Endothelial cell of umbilical vein (primary cell): ENCODE results near the gene HUNK. TPM values are rescaled to one million over a fixed set of nuclear protein-coding genes. Genes with fewer than 3 reads are reported as not detected.

ENCODE experiments used
- BruUV-seq: library from RNA; stranded (reverse); fragments of 400-500 nt; replicated peaks from 2 replicates; lab custom pipeline; 2021; lab: Mats Ljungman, UMichigan
- CTCF ChIA-PET: fragments of 300-600, 350-600 bp; sonication (Branson Sonifier 250); formaldehyde crosslinking; loops from one replicate; lab custom pipeline; 2021; ENCODE audit warnings: antibody characterized with exemption, inconsistent platforms; lab: Charles Lee
- POLR2A ChIA-PET: fragments of 300-600, 350-600 bp; sonication (Branson Sonifier 250); formaldehyde crosslinking; loops from one replicate; lab custom pipeline; 2021; ENCODE audit warnings: antibody characterized with exemption, inconsistent platforms; lab: Charles Lee
- DNase-seq: peaks from one replicate; pipeline ENCODE4 v3.0.0-alpha.2; 2011; ENCODE audit warnings: low read depth, low spot score
- FAIRE-seq: peaks from 2 replicates; lab custom pipeline; 2011; peaks lifted over from hg19 to GRCh38; lab: Jason Lieb, UNC
- H2AFZ ChIP-seq: 2 replicates; pipeline ENCODE4 v1.6.0; 2012; ENCODE audit warnings: low read depth, low read length, control low read depth, inconsistent platforms
- H3K27ac ChIP-seq: 2 replicates; pipeline ENCODE4 v1.5.1; 2011; ENCODE audit warnings: low read depth, mild to moderate bottlenecking, control low read depth, low read length, moderate library complexity; ENCODE audit not compliant: insufficient read depth
- H3K27me3 ChIP-seq, 2 experiments: 2 replicates each; pipeline versions ENCODE4 v1.6.0 to v1.6.1; 2011; ENCODE audit warnings: low read length in 2 of 2, mixed read lengths in 1 of 2; ENCODE audit not compliant: control insufficient read depth in 2 of 2, insufficient read depth in 2 of 2
- H3K36me3 ChIP-seq, 2 experiments: 2 replicates in 1 of 2; 3 replicates in 1 of 2; pipeline ENCODE4 v1.5.1; 2011; ENCODE audit warnings: low read length in 2 of 2, mild to moderate bottlenecking in 1 of 2, moderate library complexity in 1 of 2; ENCODE audit not compliant: control insufficient read depth in 2 of 2, insufficient read depth in 2 of 2; ENCODE audit errors: extremely low read depth in 1 of 2
- H3K4me1 ChIP-seq: 3 replicates; pipeline ENCODE4 v1.5.1; 2011; ENCODE audit warnings: mild to moderate bottlenecking, low read length; ENCODE audit not compliant: control insufficient read depth, insufficient read depth; ENCODE audit errors: extremely low read depth
- H3K4me2 ChIP-seq: 2 replicates; pipeline ENCODE4 v1.6.1; 2011; ENCODE audit warnings: low read length, control low read depth, mixed read lengths; ENCODE audit not compliant: insufficient read depth
- H3K4me3 ChIP-seq, 3 experiments: fragments of 200-600 bp in 1 of 3; sonication (generic), shearing (Covaris generic) in 1 of 3; replicated peaks in 1 of 3; 2 replicates each; pipeline ENCODE4 v1.5.1; 2011 to 2016; ENCODE audit warnings: control low read depth in 3 of 3, low read length in 3 of 3, mild to moderate bottlenecking in 2 of 3, inconsistent platforms in 1 of 3, low read depth in 1 of 3, moderate library complexity in 1 of 3; ENCODE audit not compliant: insufficient read depth in 1 of 3
- H3K79me2 ChIP-seq: 2 replicates; pipeline ENCODE4 v1.6.0; 2012; ENCODE audit warnings: low read length, inconsistent platforms; ENCODE audit not compliant: control insufficient read depth, insufficient read depth
- H3K9ac ChIP-seq: replicated peaks from 2 replicates; pipeline ENCODE3; 2011; ENCODE audit warnings: low read length, control low read depth; ENCODE audit not compliant: insufficient read depth; ENCODE audit errors: extremely low read depth
- H3K9me1 ChIP-seq: replicated peaks from 3 replicates; pipeline ENCODE4 v1.6.0; 2011; ENCODE audit warnings: mild to moderate bottlenecking, low read length; ENCODE audit not compliant: control insufficient read depth, insufficient read depth; ENCODE audit errors: extremely low read depth
- H3K9me3 ChIP-seq: replicated peaks from 2 replicates; pipeline ENCODE4 v1.5.1; 2012; ENCODE audit warnings: low read length, inconsistent platforms; ENCODE audit not compliant: control insufficient read depth, insufficient read depth
- H4K20me1 ChIP-seq: replicated peaks from 2 replicates; pipeline ENCODE3; 2011; ENCODE audit warnings: mild to moderate bottlenecking, low read length; ENCODE audit not compliant: control insufficient read depth, insufficient read depth; ENCODE audit errors: extremely low read depth
- FOS ChIP-seq: IDR thresholded peaks from 2 replicates; pipeline ENCODE4 v1.6.1; 2011; ENCODE audit warnings: mild to moderate bottlenecking, low read length, moderate library complexity, borderline replicate concordance; ENCODE audit not compliant: insufficient read depth
- GATA2 ChIP-seq: IDR thresholded peaks from 2 replicates; pipeline ENCODE4 v1.7.0; 2011; ENCODE audit warnings: low read depth, mild to moderate bottlenecking, moderate library complexity, mixed read lengths, low read length; ENCODE audit not compliant: insufficient read length, insufficient read depth
- JUN ChIP-seq: IDR thresholded peaks from 2 replicates; pipeline ENCODE4 v1.6.1; 2011; ENCODE audit warnings: borderline replicate concordance, low read depth; ENCODE audit not compliant: insufficient read length, insufficient read depth
- MYC ChIP-seq: IDR thresholded peaks from one replicate; pipeline ENCODE4 v1.6.1; 2011; ENCODE audit warnings: mild to moderate bottlenecking, low read depth, low read length
- POLR2A ChIP-seq: IDR thresholded peaks from 2 replicates; pipeline ENCODE4 v1.6.1; 2012; ENCODE audit warnings: low read depth, mild to moderate bottlenecking, control low read depth, low read length
- POLR2AphosphoS5 ChIP-seq: IDR thresholded peaks from 2 replicates; pipeline ENCODE4 v1.6.1; 2012; ENCODE audit warnings: low read depth, mild to moderate bottlenecking, control low read depth, low read length, moderate library complexity; ENCODE audit not compliant: insufficient read depth
- dilution Hi-C: fragments of 300-500 bp; cut with MboI; formaldehyde crosslinking; loops from one replicate; pipeline ENCODE4 v1.15.0; 2019; ENCODE audit warnings: low sequenced_read_pairs; ENCODE audit not compliant: extremely low pct_ligation_motif_present
- intact Hi-C: fragments of 100-400 bp; cut with micrococcal nuclease; formaldehyde crosslinking; loops from one replicate; pipeline ENCODE4 v1.10.0; 2022
- polyA plus RNA-seq, 4 experiments: library from polyadenylated mRNA; depleted of rRNA in 3 of 4; stranded (reverse) in 3 of 4; unstranded in 1 of 4; fragments of >200 nt; gene quantifications; 2 replicates each; pipeline versions ENCODE4 v1.2.1 to v1.2.3, GENCODE V29; 2011 to 2012; ENCODE audit warnings: missing spikeins in 1 of 4
- total RNA-seq: library from RNA; stranded (reverse); gene quantifications from 2 replicates; pipeline ENCODE4 v1.2.3, GENCODE V29; 2021
- TF ChIP-seq, protein P1 (sequence below), 2 donors: IDR thresholded peaks; 1 replicate in 1 of 2; 2 replicates in 1 of 2; pipeline ENCODE4 v1.5.1; 2011; ENCODE audit warnings: low read length in 2 of 2, mild to moderate bottlenecking in 2 of 2, moderate library complexity in 2 of 2, control low read depth in 1 of 2, inconsistent platforms in 1 of 2, low read depth in 1 of 2; ENCODE audit not compliant: insufficient read depth in 1 of 2; ENCODE audit errors: extremely low read depth in 1 of 2
- TF ChIP-seq, protein P2 (sequence below): IDR thresholded peaks from 2 replicates; pipeline ENCODE4 v1.6.1; 2011; ENCODE audit not compliant: insufficient read depth, insufficient read length

HUNK gene
- total and polyA plus RNA-seq, 2 donors (not counting 3 experiments of a cell fraction or from before 2014, with no cell fraction given), result not detected

DNA sequence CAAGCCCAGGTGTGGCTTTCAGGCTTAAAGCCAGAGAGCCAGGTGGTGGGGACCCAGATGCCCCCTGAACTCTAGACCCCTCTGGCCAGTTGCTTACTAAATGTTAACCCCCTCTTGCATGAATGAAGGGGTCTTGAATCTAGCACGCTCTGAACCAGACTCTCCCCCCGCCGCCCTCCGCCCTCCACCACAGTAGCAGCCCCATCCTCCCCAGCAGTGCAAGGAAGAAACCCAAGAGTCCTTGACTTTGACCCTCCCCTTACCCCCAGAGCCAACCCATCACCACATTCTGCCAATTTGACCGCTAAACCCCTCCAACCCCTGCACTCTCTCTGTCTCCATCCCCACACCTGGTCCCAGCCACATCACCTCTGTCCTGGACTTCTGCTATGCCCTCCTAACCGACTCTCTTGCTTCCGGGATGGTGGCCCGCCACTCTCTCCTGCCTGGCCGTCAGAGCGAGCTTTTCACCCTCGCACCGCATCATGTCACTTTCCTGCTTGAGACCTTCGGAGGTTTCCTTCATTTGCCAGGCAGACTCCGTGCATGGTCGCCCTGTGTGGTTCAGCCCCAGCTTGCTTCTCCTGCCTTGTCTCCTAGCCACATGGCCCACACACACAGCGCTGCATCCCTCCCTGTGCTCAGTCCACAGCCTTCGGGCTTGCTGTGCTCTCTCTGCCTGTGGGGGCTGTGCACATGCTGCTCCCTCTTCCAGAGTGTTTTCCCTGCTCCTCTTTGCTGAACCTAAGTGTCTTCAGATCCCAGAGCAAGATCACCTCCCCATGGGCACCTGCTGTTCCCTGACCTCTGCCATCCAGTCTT is 113.4 kb downstream of the HUNK start:
- ChIA-PET CTCF (no interaction called here), POLR2A (no interaction called here)
- Histone ChIP-seq H3K4me1 (no peaks in the 10 kb centered on the region), H3K79me2 (no peaks in the 10 kb centered on the region), H3K9me3 (no peaks in the 10 kb centered on the region), H3K9me1 (no peaks in the 10 kb centered on the region), H3K4me3 (no peak overlapping the region), H4K20me1 (no peaks in the 10 kb centered on the region), H2AFZ (no peak overlapping the region), H3K36me3 (no peaks in the 10 kb centered on the region), H3K27me3 (no peaks in the 10 kb centered on the region), H3K9ac (no peak overlapping the region), H3K4me2 (no peak overlapping the region), H3K27ac (no peak overlapping the region)
- TF ChIP-seq, protein P1, sequence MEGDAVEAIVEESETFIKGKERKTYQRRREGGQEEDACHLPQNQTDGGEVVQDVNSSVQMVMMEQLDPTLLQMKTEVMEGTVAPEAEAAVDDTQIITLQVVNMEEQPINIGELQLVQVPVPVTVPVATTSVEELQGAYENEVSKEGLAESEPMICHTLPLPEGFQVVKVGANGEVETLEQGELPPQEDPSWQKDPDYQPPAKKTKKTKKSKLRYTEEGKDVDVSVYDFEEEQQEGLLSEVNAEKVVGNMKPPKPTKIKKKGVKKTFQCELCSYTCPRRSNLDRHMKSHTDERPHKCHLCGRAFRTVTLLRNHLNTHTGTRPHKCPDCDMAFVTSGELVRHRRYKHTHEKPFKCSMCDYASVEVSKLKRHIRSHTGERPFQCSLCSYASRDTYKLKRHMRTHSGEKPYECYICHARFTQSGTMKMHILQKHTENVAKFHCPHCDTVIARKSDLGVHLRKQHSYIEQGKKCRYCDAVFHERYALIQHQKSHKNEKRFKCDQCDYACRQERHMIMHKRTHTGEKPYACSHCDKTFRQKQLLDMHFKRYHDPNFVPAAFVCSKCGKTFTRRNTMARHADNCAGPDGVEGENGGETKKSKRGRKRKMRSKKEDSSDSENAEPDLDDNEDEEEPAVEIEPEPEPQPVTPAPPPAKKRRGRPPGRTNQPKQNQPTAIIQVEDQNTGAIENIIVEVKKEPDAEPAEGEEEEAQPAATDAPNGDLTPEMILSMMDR (IDR thresholded peaks at IDR 0.05; ENCODE audit: extremely low read depth in 1 of 2, insufficient read depth in 1 of 2, low read depth in 1 of 2, low read length in 2 of 2), result no peak
- TF ChIP-seq MYC (no peak), GATA2 (no peak), JUN (no peak), POLR2AphosphoS5 (no peak), FOS (no peak), POLR2A (no peak)
- TF ChIP-seq, protein P2, sequence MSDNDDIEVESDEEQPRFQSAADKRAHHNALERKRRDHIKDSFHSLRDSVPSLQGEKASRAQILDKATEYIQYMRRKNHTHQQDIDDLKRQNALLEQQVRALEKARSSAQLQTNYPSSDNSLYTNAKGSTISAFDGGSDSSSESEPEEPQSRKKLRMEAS, result no peak
- FAIRE-seq (no peak), DNase-seq (no peak)
- dilution Hi-C loops (no loop called here), intact Hi-C loops (loop anchor here (10.0 kb wide), 1 partner anchor 269 kb away; no protein-coding TSS in a partner anchor)
- BruUV-seq, result no TSS peak
